ENCODE results near the gene FXR2.

DNA sequence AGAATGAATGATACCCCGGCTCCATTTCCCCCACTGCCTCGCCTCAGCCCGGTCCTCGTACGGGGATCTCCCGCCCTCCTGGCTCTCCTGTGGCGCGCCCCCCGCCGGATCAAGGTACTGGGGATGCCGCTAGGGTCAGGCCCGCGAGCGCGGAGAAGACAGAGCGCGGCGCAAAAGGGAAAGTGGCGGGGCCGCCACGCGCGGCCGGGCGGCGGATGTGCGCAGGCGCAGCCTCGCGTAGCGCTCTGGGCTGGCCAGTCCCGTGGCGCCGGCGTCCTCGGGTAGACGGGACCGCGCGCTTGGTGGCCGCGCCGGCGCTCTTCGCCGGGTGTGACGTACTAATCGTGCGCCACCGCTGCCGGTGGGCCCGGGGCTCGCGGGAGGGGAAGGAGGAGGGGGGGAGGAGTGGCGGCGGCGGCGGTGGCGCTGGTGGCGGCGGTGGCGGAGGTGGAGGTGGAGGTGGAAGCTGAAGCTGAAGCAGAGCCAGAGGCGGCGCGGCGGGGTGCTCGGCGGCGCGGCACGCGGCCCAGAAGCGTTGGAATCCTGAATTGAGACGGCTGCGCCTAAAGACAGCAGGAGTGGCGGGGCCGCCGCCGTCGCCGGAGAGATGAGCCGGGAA, 53.0 kb downstream of the FXR2 start, which contains the start of gene SENP3:
- TF ChIP-seq, protein P1, sequence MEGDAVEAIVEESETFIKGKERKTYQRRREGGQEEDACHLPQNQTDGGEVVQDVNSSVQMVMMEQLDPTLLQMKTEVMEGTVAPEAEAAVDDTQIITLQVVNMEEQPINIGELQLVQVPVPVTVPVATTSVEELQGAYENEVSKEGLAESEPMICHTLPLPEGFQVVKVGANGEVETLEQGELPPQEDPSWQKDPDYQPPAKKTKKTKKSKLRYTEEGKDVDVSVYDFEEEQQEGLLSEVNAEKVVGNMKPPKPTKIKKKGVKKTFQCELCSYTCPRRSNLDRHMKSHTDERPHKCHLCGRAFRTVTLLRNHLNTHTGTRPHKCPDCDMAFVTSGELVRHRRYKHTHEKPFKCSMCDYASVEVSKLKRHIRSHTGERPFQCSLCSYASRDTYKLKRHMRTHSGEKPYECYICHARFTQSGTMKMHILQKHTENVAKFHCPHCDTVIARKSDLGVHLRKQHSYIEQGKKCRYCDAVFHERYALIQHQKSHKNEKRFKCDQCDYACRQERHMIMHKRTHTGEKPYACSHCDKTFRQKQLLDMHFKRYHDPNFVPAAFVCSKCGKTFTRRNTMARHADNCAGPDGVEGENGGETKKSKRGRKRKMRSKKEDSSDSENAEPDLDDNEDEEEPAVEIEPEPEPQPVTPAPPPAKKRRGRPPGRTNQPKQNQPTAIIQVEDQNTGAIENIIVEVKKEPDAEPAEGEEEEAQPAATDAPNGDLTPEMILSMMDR (IDR thresholded peaks at IDR 0.05 in 8 of 11, conservative IDR thresholded peaks at IDR 0.05 in 3 of 11) = peak in 1 of 11 experiments; percentile 3
- TF ChIP-seq POLR2AphosphoS5 (IDR thresholded peaks at IDR 0.05) = peak; percentile 87 to 92 (median 90)
- peak in 2 of 3 donors; percentile 32 to 40 for TF ChIP-seq POLR2A (IDR thresholded peaks at IDR 0.05)
